K562 (cell line): ENCODE measurements around the gene RAPSN. TPM values are rescaled to one million over a fixed set of nuclear protein-coding genes. Genes with fewer than 3 reads are reported as not detected.

Experiments
- ATAC-seq: fragments of 200-7000 bp; cut with Tn5 transposase; 3 replicates; pipeline ENCODE4 v1.9.1; 2020; ENCODE audit warnings: moderate library complexity
- BruUV-seq: library from RNA; stranded (reverse); fragments of 400-500 nt; replicated peaks from 2 replicates; lab custom pipeline; 2021; lab: Mats Ljungman, UMichigan
- CTCF ChIA-PET: fragments of 300-600 bp; formaldehyde crosslinking; extraction: SDS; loops from one replicate; lab custom pipeline; 2021; ENCODE audit warnings: low intra/inter-chr PET ratio; lab: Yijun Ruan, JAX
- POLR2A ChIA-PET: fragments of 300-600, 350-650 bp; sonication (Branson Sonifier 250); formaldehyde crosslinking; extraction: SDS; loops from one replicate; lab custom pipeline; 2021; ENCODE audit warnings: antibody characterized with exemption, inconsistent platforms; lab: Yijun Ruan, JAX
- DNase-seq, 4 experiments: peaks; one replicate each; pipeline versions ENCODE4 v3.0.0 to v3.0.0-alpha.2; 2011 to 2018; ENCODE audit warnings: low spot score in 3 of 4, mixed read lengths in 3 of 4; ENCODE audit errors: extremely low read depth in 1 of 4
- FAIRE-seq: peaks from 2 replicates; lab custom pipeline; 2011; peaks lifted over from hg19 to GRCh38; lab: Jason Lieb, UNC
- H2AFZ ChIP-seq: 2 replicates; pipeline ENCODE4 v1.6.0; 2011; ENCODE audit warnings: low read depth, low read length, control low read depth, inconsistent platforms
- H3K27ac ChIP-seq: fragments of 200-600 bp; 3 replicates; pipeline ENCODE4 v1.8.0; 2011; ENCODE audit warnings: low read depth, mild to moderate bottlenecking, control low read depth, inconsistent platforms, low read length, moderate library complexity, mixed read lengths; ENCODE audit errors: extremely low read depth
- H3K27me3 ChIP-seq, 2 experiments: fragments of 300-600 bp in 1 of 2; 2 replicates in 1 of 2; 3 replicates in 1 of 2; pipeline versions ENCODE4 v1.6.0 to v1.8.0; 2011; ENCODE audit warnings: inconsistent platforms in 2 of 2, low read length in 2 of 2, mild to moderate bottlenecking in 1 of 2, mixed read lengths in 1 of 2, moderate library complexity in 1 of 2; ENCODE audit not compliant: control insufficient read depth in 2 of 2, insufficient read depth in 2 of 2
- H3K36me3 ChIP-seq: fragments of 300-600 bp; 3 replicates; pipeline ENCODE4 v1.8.0; 2011; ENCODE audit warnings: mild to moderate bottlenecking, low read length, inconsistent platforms; ENCODE audit not compliant: control insufficient read depth, insufficient read depth
- H3K4me1 ChIP-seq, 2 experiments: fragments of 200-600 bp in 1 of 2; replicated peaks in 1 of 2; 2 replicates in 1 of 2; 3 replicates in 1 of 2; pipeline versions ENCODE4 v1.5.1 to v1.8.0; 2011; ENCODE audit warnings: inconsistent platforms in 2 of 2, low read length in 2 of 2, mild to moderate bottlenecking in 1 of 2, mixed read lengths in 1 of 2, moderate library complexity in 1 of 2; ENCODE audit not compliant: control insufficient read depth in 2 of 2, insufficient read depth in 2 of 2
- H3K4me2 ChIP-seq: 2 replicates; pipeline ENCODE4 v1.6.1; 2011; ENCODE audit warnings: low read length, control low read depth, inconsistent platforms, mixed read lengths; ENCODE audit not compliant: insufficient read depth
- H3K4me3 ChIP-seq: fragments of 200-600 bp; sonication (generic), shearing (Covaris generic); 2 replicates; pipeline ENCODE4 v1.5.1; 2016; ENCODE audit warnings: control low read depth, inconsistent platforms
- H3K79me2 ChIP-seq: fragments of 200-600 bp; 3 replicates; pipeline ENCODE4 v1.8.0; 2011; ENCODE audit warnings: low read length, inconsistent platforms; ENCODE audit not compliant: control insufficient read depth, insufficient read depth
- H3K9ac ChIP-seq, 2 experiments: 2 replicates each; pipeline versions ENCODE4 v1.6.0 to v1.6.1; 2011; ENCODE audit warnings: low read depth in 2 of 2, low read length in 2 of 2, control low read depth in 1 of 2, inconsistent platforms in 1 of 2, mild to moderate bottlenecking in 1 of 2, mixed read lengths in 1 of 2; ENCODE audit not compliant: insufficient read depth in 1 of 2
- H3K9me1 ChIP-seq: one replicate; pipeline ENCODE4 v1.6.0; 2011; ENCODE audit warnings: inconsistent platforms, mild to moderate bottlenecking, low read length, moderate library complexity; ENCODE audit not compliant: control insufficient read depth, insufficient read depth
- H3K9me3 ChIP-seq: replicated peaks from 2 replicates; pipeline ENCODE4 v1.5.1; 2011; ENCODE audit warnings: low read depth, low read length, inconsistent platforms; ENCODE audit not compliant: control insufficient read depth, insufficient read depth
- H4K20me1 ChIP-seq: replicated peaks from 2 replicates; pipeline ENCODE4 v1.6.1; 2011; ENCODE audit warnings: low read length, inconsistent platforms, mixed read lengths; ENCODE audit not compliant: control insufficient read depth, insufficient read depth
- CC2D1A ChIP-seq: fragments of 450-650 bp; IDR thresholded peaks from 2 replicates; pipeline ENCODE4 v1.6.1; 2017; ENCODE audit warnings: mild to moderate bottlenecking
- CREBBP ChIP-seq: IDR thresholded peaks from one replicate; pipeline ENCODE4 v1.6.1; 2012; ENCODE audit warnings: low read depth, mild to moderate bottlenecking, control low read depth, inconsistent platforms, low read length
- DIDO1 ChIP-seq: fragments of 450-650 bp; IDR thresholded peaks from 2 replicates; pipeline ENCODE4 v1.6.1; 2016; ENCODE audit warnings: low read depth, missing biosample characterization, missing genetic modification characterization
- FOXP4 ChIP-seq: sonication (generic); formaldehyde crosslinking; IDR thresholded peaks from 2 replicates; pipeline ENCODE4 v1.8.0; 2022; ENCODE audit warnings: mild to moderate bottlenecking, missing genetic modification reagents, borderline replicate concordance
- MTA2 ChIP-seq: fragments of 450-650 bp; IDR thresholded peaks from 2 replicates; pipeline ENCODE4 v1.6.1; 2016; ENCODE audit warnings: low read depth
- PML ChIP-seq: IDR thresholded peaks from 2 replicates; pipeline ENCODE4 v1.6.1; 2012; ENCODE audit warnings: low read length, inconsistent platforms
- SETDB1 ChIP-seq: IDR thresholded peaks from one replicate; pipeline ENCODE4 v1.6.1; 2012; ENCODE audit warnings: low read length, control low read depth, inconsistent platforms
- TAF1 ChIP-seq: IDR thresholded peaks from 2 replicates; pipeline ENCODE4 v1.6.1; 2011; ENCODE audit warnings: mild to moderate bottlenecking, low read length, moderate library complexity; ENCODE audit not compliant: insufficient read depth, control insufficient read depth, severe bottlenecking; ENCODE audit errors: extremely low read depth
- TGIF2 ChIP-seq: sonication (generic); formaldehyde crosslinking; IDR thresholded peaks from 2 replicates; pipeline ENCODE4 v1.8.1; 2022; ENCODE audit warnings: mild to moderate bottlenecking, missing genetic modification reagents, moderate library complexity
- THRA ChIP-seq: fragments of 450-650 bp; IDR thresholded peaks from 2 replicates; pipeline ENCODE4 v1.6.1; 2017; ENCODE audit warnings: mild to moderate bottlenecking, moderate library complexity
- ZNF212 ChIP-seq: fragments of 450-650 bp; formaldehyde crosslinking; IDR thresholded peaks from 2 replicates; pipeline ENCODE4 v1.4.0; 2020; ENCODE audit warnings: mild to moderate bottlenecking
- ZNF232 ChIP-seq: sonication (generic); formaldehyde crosslinking; IDR thresholded peaks from 2 replicates; pipeline ENCODE4 v1.8.0; 2022; ENCODE audit warnings: mild to moderate bottlenecking, missing genetic modification reagents
- ZNF239 ChIP-seq: fragments of 250-450 bp; sonication (Bioruptor Pico); IDR thresholded peaks from 2 replicates; pipeline ENCODE4 v1.4.0; 2020; ENCODE audit warnings: mild to moderate bottlenecking
- ZNF644 ChIP-seq: fragments of 200-800 bp; sonication (Bioruptor generic); IDR thresholded peaks from 2 replicates; pipeline ENCODE4 v1.6.1; 2016; ENCODE audit warnings: low read depth, missing genetic modification characterization, missing compliant biosample characterization
- WGBS: fragments of 100-300 bp; shearing (Covaris generic); methylation state at CpG from one replicate; pipeline ENCODE4 v1.1.6; 2016; ENCODE audit warnings: low coverage, mixed read lengths; ENCODE audit not compliant: insufficient coverage; ENCODE audit errors: missing lambda C conversion rate; 5-methylcytosine and 5-hydroxymethylcytosine counted together
- in situ Hi-C: fragments of 300-500 bp; cut with MboI; formaldehyde crosslinking; loops from 4 replicates; pipeline ENCODE4 v1.15.0; 2018; ENCODE audit warnings: inconsistent platforms, mixed read lengths
- intact Hi-C: fragments of 100-400 bp; cut with micrococcal nuclease; formaldehyde crosslinking; loops from 2 replicates; pipeline ENCODE4 v1.14.2; 2022
- polyA plus RNA-seq, 8 experiments: library from polyadenylated mRNA; depleted of rRNA in 4 of 8; stranded (reverse) in 5 of 8; unstranded in 3 of 8; fragments of >200 nt; fragmentation: Nextera tagmentation in 2 of 8; fragmentation: Illumina TruSeq in 1 of 8; extraction: Ambion mirVana in 2 of 8; extraction: Trizol in 1 of 8; gene quantifications; 2 replicates each; pipeline versions ENCODE4 v1.2.1 to v1.2.3, GENCODE V29; 2011 to 2014; ENCODE audit warnings: inconsistent platforms in 1 of 8, missing spikeins in 1 of 8
- total RNA-seq, 7 experiments: library from RNA; depleted of rRNA in 6 of 7; stranded (reverse); fragments of >200 nt in 6 of 7; fragmentation: Illumina TruSeq in 2 of 7; extraction: Trizol in 2 of 7; gene quantifications; 2 replicates each; pipeline versions ENCODE4 v1.2.1 to v1.2.3, GENCODE V29; 2011 to 2021; ENCODE audit warnings: low replicate concordance in 1 of 7

The RAPSN gene
- total and polyA plus RNA-seq, 9 of the 15 experiments (the other 6 are each of a cell fraction or from before 2014, with no cell fraction given) = 0.06 to 0.11 TPM; not detected in 7

GRCh38 chr11:47488111-47488510 lies 39.2 kb upstream of the RAPSN start:
- 91% methylated on average over 3 of the region's 3 CpGs for WGBS

GRCh38 chr11:47487421-47487820 lies 38.5 kb upstream of the RAPSN start:
- no peaks in the 10 kb centered on the region for H4K20me1 ChIP-seq
- in situ Hi-C loops = no loop called here
- ATAC-seq (no peak), FAIRE-seq (no peak), DNase-seq (no peak)
- no peak overlapping the region for H3K27ac ChIP-seq
- no peaks in the 10 kb centered on the region for H3K9me1 ChIP-seq
- peaks cover 0 to 13% of the 10 kb centered on the region in 2 experiments; a peak in 2 of 5 replicates for H3K4me1 ChIP-seq
- no peak overlapping the region for H3K9ac ChIP-seq
- no peaks in the 10 kb centered on the region for H3K9me3 ChIP-seq
- CTCF ChIA-PET = no interaction called here
- peaks cover 73% of the 10 kb centered on the region for H3K36me3 ChIP-seq
- H3K4me2 ChIP-seq = no peak overlapping the region
- BruUV-seq = no TSS peak
- POLR2A ChIA-PET = interaction anchor here (0.6 to 1.9 kb wide), 3 partner anchors 8 to 272 kb away, joined by 3 to 7 read pairs (median 5); partner anchors contain the start of gene DDB2
- H3K79me2 ChIP-seq = peaks cover 37% of the 10 kb centered on the region
- intact Hi-C loops = loop anchor here (10.0 kb wide), 1 partner anchor 127 kb away; no protein-coding TSS in a partner anchor
- H2AFZ ChIP-seq = no peak overlapping the region
- no peak overlapping the region for H3K4me3 ChIP-seq
- 100% methylated on average over 2 of the region's 2 CpGs for WGBS
- H3K27me3 ChIP-seq = no peaks in the 10 kb centered on the region
- TF ChIP-seq PML = no peak
- no peak for TF ChIP-seq DIDO1 (tag)
- TF ChIP-seq TGIF2 = no peak
- no peak for TF ChIP-seq THRA
- no peak for TF ChIP-seq CREBBP
- no peak for TF ChIP-seq ZNF644 (tag)
- no peak for TF ChIP-seq FOXP4 (CRISPR knock-in tag)
- no peak for TF ChIP-seq MTA2
- no peak for TF ChIP-seq ZNF232 (CRISPR knock-in tag)
- TF ChIP-seq SETDB1 = no peak
- no peak for TF ChIP-seq TAF1
- no peak for TF ChIP-seq CC2D1A
- TF ChIP-seq ZNF239 (CRISPR knock-in tag) = no peak

More at GRCh38 chr11:47488111-47488510, 39.2 kb upstream of the RAPSN start:
- Histone ChIP-seq H3K36me3 (peaks cover 72% of the 10 kb centered on the region), H3K27ac (peak overlapping the region; percentile 41; the same call in 1 of the 3 replicates), H3K79me2 (peaks cover 44% of the 10 kb centered on the region), H3K9me3 (no peaks in the 10 kb centered on the region), H3K9ac (no peak overlapping the region), H3K27me3 (no peaks in the 10 kb centered on the region), H3K4me3 (no peak overlapping the region), H3K4me2 (no peak overlapping the region), H4K20me1 (no peaks in the 10 kb centered on the region), H2AFZ (no peak overlapping the region), H3K4me1 (peaks cover 0 to 13% of the 10 kb centered on the region in 2 experiments; a peak in 2 of 5 replicates), H3K9me1 (no peaks in the 10 kb centered on the region)
- CTCF ChIA-PET = no interaction called here
- ATAC-seq (no peak), FAIRE-seq (no peak), DNase-seq (no peak)
- no TSS peak for BruUV-seq
- intact Hi-C loops (loop anchor here (10.0 kb wide), 1 partner anchor 127 kb away; no protein-coding TSS in a partner anchor), in situ Hi-C loops (no loop called here)
- POLR2A ChIA-PET = interaction anchor here (1.9 kb wide), 2 partner anchors 9 to 10 kb away, joined by 5 to 7 read pairs; no protein-coding TSS in a partner anchor
- no peak for TF ChIP-seq ZNF212 (CRISPR knock-in tag)
